SK-N-SH (cell line): ENCODE measurements around the gene CTNNA3. TPM values are rescaled to one million over a fixed set of nuclear protein-coding genes. Genes with fewer than 3 reads are reported as not detected.

Experiments
- CTCF ChIA-PET: fragments of 300-600, 350-600 bp; formaldehyde crosslinking; extraction: SDS; loops from one replicate; lab custom pipeline; 2021; lab: Yijun Ruan, JAX
- POLR2A ChIA-PET: fragments of 350-600 bp; sonication (Branson Sonifier 250); formaldehyde crosslinking; extraction: SDS; loops from one replicate; lab custom pipeline; 2020; ENCODE audit warnings: antibody characterized with exemption, inconsistent platforms; lab: Yijun Ruan, JAX
- DNase-seq: peaks from one replicate; pipeline ENCODE4 v3.0.0; 2012
- H2AFZ ChIP-seq: fragments of 200-600 bp; sonication (generic); 2 replicates; pipeline ENCODE4 v1.8.1; 2016; ENCODE audit warnings: antibody characterized with exemption, mild to moderate bottlenecking, low read depth
- H3F3A ChIP-seq: fragments of 200-600 bp; sonication (generic); replicated peaks from 2 replicates; pipeline ENCODE3; 2016; ENCODE audit warnings: antibody characterized with exemption, mild to moderate bottlenecking; ENCODE audit not compliant: insufficient read depth
- H3K27ac ChIP-seq, 2 experiments: fragments of 200-500 bp in 1 of 2; fragments of 200-600 bp in 1 of 2; sonication (Bioruptor generic) in 1 of 2; sonication (generic), shearing (Covaris generic) in 1 of 2; 2 replicates each; pipeline versions ENCODE4 v1.5.1 to v1.6.1; 2014 to 2016; ENCODE audit warnings: low read depth in 2 of 2, inconsistent platforms in 1 of 2, low read length in 1 of 2, mild to moderate bottlenecking in 1 of 2, mixed read lengths in 1 of 2
- H3K27me3 ChIP-seq: fragments of 200-600 bp; sonication (generic), shearing (Covaris generic); 2 replicates; pipeline ENCODE4 v1.6.1; 2016; ENCODE audit warnings: mixed run types; ENCODE audit not compliant: insufficient read depth
- H3K36me3 ChIP-seq, 2 experiments: fragments of 200-500 bp in 1 of 2; fragments of 200-600 bp in 1 of 2; sonication (Bioruptor generic) in 1 of 2; sonication (generic) in 1 of 2; replicated peaks in 1 of 2; 2 replicates each; pipeline versions ENCODE3 to v1.5.1; 2014 to 2016; ENCODE audit warnings: low read length in 1 of 2, mild to moderate bottlenecking in 1 of 2; ENCODE audit not compliant: insufficient read depth in 2 of 2, control insufficient read depth in 1 of 2
- H3K4me1 ChIP-seq, 2 experiments: fragments of 200-500 bp in 1 of 2; fragments of 200-600 bp in 1 of 2; sonication (Bioruptor generic) in 1 of 2; sonication (generic), shearing (Covaris generic) in 1 of 2; 2 replicates each; pipeline versions ENCODE4 v1.5.1 to v1.6.1; 2014 to 2016; ENCODE audit warnings: low read depth in 1 of 2, low read length in 1 of 2, mixed run types in 1 of 2; ENCODE audit not compliant: insufficient read depth in 2 of 2, control insufficient read depth in 1 of 2
- H3K4me2 ChIP-seq: fragments of 200-600 bp; sonication (generic), shearing (Covaris generic); 2 replicates; pipeline ENCODE4 v1.6.1; 2017; ENCODE audit warnings: mixed run types
- H3K4me3 ChIP-seq, 2 experiments: fragments of 200-500 bp in 1 of 2; fragments of 200-600 bp in 1 of 2; sonication (Bioruptor generic) in 1 of 2; sonication (generic), shearing (Covaris generic) in 1 of 2; 2 replicates each; pipeline versions ENCODE4 v1.5.1 to v1.8.1; 2014 to 2016; ENCODE audit warnings: low read depth in 2 of 2, inconsistent platforms in 1 of 2, low read length in 1 of 2, mild to moderate bottlenecking in 1 of 2, mixed read lengths in 1 of 2, moderate library complexity in 1 of 2
- H3K79me2 ChIP-seq: fragments of 200-600 bp; sonication (generic); 2 replicates; pipeline ENCODE4 v1.8.1; 2017; ENCODE audit warnings: mild to moderate bottlenecking; ENCODE audit not compliant: insufficient read depth
- H3K9ac ChIP-seq: fragments of 200-600 bp; sonication (generic); 2 replicates; pipeline ENCODE4 v1.6.1; 2017; ENCODE audit warnings: mixed run types
- H3K9me2 ChIP-seq: fragments of 200-600 bp; sonication (generic); 2 replicates; pipeline ENCODE4 v1.6.1; 2017; ENCODE audit warnings: mixed run types
- H3K9me3 ChIP-seq: fragments of 200-600 bp; sonication (generic); 2 replicates; pipeline ENCODE4 v1.6.1; 2017; ENCODE audit warnings: mixed run types, mild to moderate bottlenecking, moderate library complexity
- H4K20me1 ChIP-seq: fragments of 200-600 bp; sonication (generic); 2 replicates; pipeline ENCODE4 v1.6.1; 2017; ENCODE audit warnings: mild to moderate bottlenecking, mixed run types; ENCODE audit not compliant: insufficient read depth
- CTCF ChIP-seq: fragments of 200-600 bp; sonication (generic); IDR thresholded peaks from 2 replicates; pipeline ENCODE4 v1.6.1; 2017; ENCODE audit warnings: antibody characterized with exemption, mild to moderate bottlenecking, moderate library complexity
- FOXJ3 ChIP-seq: sonication (generic); formaldehyde crosslinking; IDR thresholded peaks from 2 replicates; pipeline ENCODE4 v1.5.1; 2020; ENCODE audit warnings: mild to moderate bottlenecking, missing genetic modification reagents
- JUND ChIP-seq: IDR thresholded peaks from 2 replicates; pipeline ENCODE4 v1.4.0; 2012
- MAX ChIP-seq: IDR thresholded peaks from 2 replicates; pipeline ENCODE4 v1.4.0; 2012; ENCODE audit warnings: low read depth
- NRF1 ChIP-seq: IDR thresholded peaks from 2 replicates; pipeline ENCODE4 v1.6.1; 2012; ENCODE audit warnings: low read depth, mild to moderate bottlenecking, low read length
- PBX3 ChIP-seq: IDR thresholded peaks from 2 replicates; pipeline ENCODE4; 2012
- RAD21 ChIP-seq: IDR thresholded peaks from 2 replicates; pipeline ENCODE4 v1.6.1; 2012; ENCODE audit warnings: mild to moderate bottlenecking, low read length
- SIN3A ChIP-seq: IDR thresholded peaks from 2 replicates; pipeline ENCODE4 v1.6.1; 2012; ENCODE audit warnings: low read depth, mild to moderate bottlenecking, low read length, moderate library complexity, borderline replicate concordance
- SMC3 ChIP-seq: IDR thresholded peaks from 2 replicates; pipeline ENCODE4 v1.6.1; 2012; ENCODE audit warnings: low read depth, low read length, improper control_type of control experiment
- YY1 ChIP-seq: IDR thresholded peaks from 2 replicates; pipeline ENCODE4 v1.4.0; 2012; ENCODE audit warnings: low read depth, mild to moderate bottlenecking
- WGBS: methylation state at CpG from one replicate; pipeline ENCODE4 v1.1.6; 2017; ENCODE audit warnings: low lambda C conversion rate; 5-methylcytosine and 5-hydroxymethylcytosine counted together
- polyA plus RNA-seq, 3 experiments: library from polyadenylated mRNA; depleted of rRNA; stranded (reverse); fragments of >200 nt; gene quantifications; 2 replicates each; pipeline ENCODE4 v1.2.3, GENCODE V29; 2012

CTNNA3 gene
- polyA plus RNA-seq, 1 of the 3 experiments (the other 2 are of a cell fraction): not detected

- POLR2A ChIA-PET: no interaction called here
- H3K4me3 ChIP-seq: no peak overlapping the region
- H4K20me1 ChIP-seq: no peaks in the 10 kb centered on the region
- H3K9me2 ChIP-seq: peaks cover 3% of the 10 kb centered on the region; the same call in 1 of the 2 replicates
- no peaks in the 10 kb centered on the region for H3F3A ChIP-seq
- no peaks in the 10 kb centered on the region for H3K79me2 ChIP-seq
- H3K27me3 ChIP-seq: no peaks in the 10 kb centered on the region
- DNase-seq: no peak
- no peaks in the 10 kb centered on the region for H3K4me1 ChIP-seq
- H3K9ac ChIP-seq: no peak overlapping the region
- no peak overlapping the region for H2AFZ ChIP-seq
- TF ChIP-seq FOXJ3 (no peak), JUND (no peak), YY1 (no peak), SIN3A (no peak)
- TF ChIP-seq, all 33 proteins: peak for 0
- CTCF ChIA-PET: no interaction called here
- Histone ChIP-seq H3K27ac (no peak overlapping the region), H3K36me3 (no peaks in the 10 kb centered on the region), H3K4me2 (no peak overlapping the region), H3K9me3 (no peaks in the 10 kb centered on the region)
Observed at GRCh38 chr10:66629996-66630395, 1066.0 kb downstream of the CTNNA3 start.

GRCh38 chr10:66627156-66627555 is 1068.8 kb downstream of the CTNNA3 start:
- no peaks in the 10 kb centered on the region for H3F3A ChIP-seq
- H3K27ac ChIP-seq: no peak overlapping the region
- no peak overlapping the region for H3K4me2 ChIP-seq
- DNase-seq: peak; percentile 27
- CTCF ChIA-PET: interaction anchor here (1.7 kb wide), 1 partner anchor 20 kb away, joined by 4 read pairs; no protein-coding TSS in a partner anchor
- POLR2A ChIA-PET: no interaction called here
- no peaks in the 10 kb centered on the region for H3K36me3 ChIP-seq
- H2AFZ ChIP-seq: no peak overlapping the region
- H3K9me3 ChIP-seq: no peaks in the 10 kb centered on the region
- no peaks in the 10 kb centered on the region for H3K27me3 ChIP-seq
- H3K79me2 ChIP-seq: no peaks in the 10 kb centered on the region
- H3K4me3 ChIP-seq: no peak overlapping the region
- TF ChIP-seq CTCF: peak; percentile 44
- TF ChIP-seq MAX: no peak
- TF ChIP-seq SMC3: no peak
- TF ChIP-seq RAD21: peak; percentile 45
- TF ChIP-seq NRF1: no peak
- peak; percentile 69 for TF ChIP-seq PBX3
- no peak overlapping the region for H3K9ac ChIP-seq
- no peaks in the 10 kb centered on the region for H3K4me1 ChIP-seq
- no peaks in the 10 kb centered on the region for H4K20me1 ChIP-seq
- peaks cover 6% of the 10 kb centered on the region; the same call in 1 of the 2 replicates for H3K9me2 ChIP-seq
- 2% methylated on average over 4 of the region's 4 CpGs for WGBS
